Endothelial cell of umbilical vein (primary cell): ENCODE results near the gene SLC6A19. TPM values are rescaled to one million over a fixed set of nuclear protein-coding genes. Genes with fewer than 3 reads are reported as not detected.

Source experiments
- BruUV-seq: library from RNA; stranded (reverse); fragments of 400-500 nt; replicated peaks from 2 replicates; lab custom pipeline; 2021; lab: Mats Ljungman, UMichigan
- CTCF ChIA-PET: fragments of 300-600, 350-600 bp; sonication (Branson Sonifier 250); formaldehyde crosslinking; loops from one replicate; lab custom pipeline; 2021; ENCODE audit warnings: antibody characterized with exemption, inconsistent platforms; lab: Charles Lee
- POLR2A ChIA-PET: fragments of 300-600, 350-600 bp; sonication (Branson Sonifier 250); formaldehyde crosslinking; loops from one replicate; lab custom pipeline; 2021; ENCODE audit warnings: antibody characterized with exemption, inconsistent platforms; lab: Charles Lee
- DNase-seq: peaks from one replicate; pipeline ENCODE4 v3.0.0-alpha.2; 2011; ENCODE audit warnings: low read depth, low spot score
- FAIRE-seq: peaks from 2 replicates; lab custom pipeline; 2011; peaks lifted over from hg19 to GRCh38; lab: Jason Lieb, UNC
- H2AFZ ChIP-seq: 2 replicates; pipeline ENCODE4 v1.6.0; 2012; ENCODE audit warnings: low read depth, low read length, control low read depth, inconsistent platforms
- H3K27ac ChIP-seq: 2 replicates; pipeline ENCODE4 v1.5.1; 2011; ENCODE audit warnings: low read depth, mild to moderate bottlenecking, control low read depth, low read length, moderate library complexity; ENCODE audit not compliant: insufficient read depth
- H3K27me3 ChIP-seq, 2 experiments: 2 replicates each; pipeline versions ENCODE4 v1.6.0 to v1.6.1; 2011; ENCODE audit warnings: low read length in 2 of 2, mixed read lengths in 1 of 2; ENCODE audit not compliant: control insufficient read depth in 2 of 2, insufficient read depth in 2 of 2
- H3K36me3 ChIP-seq, 2 experiments: 2 replicates in 1 of 2; 3 replicates in 1 of 2; pipeline ENCODE4 v1.5.1; 2011; ENCODE audit warnings: low read length in 2 of 2, mild to moderate bottlenecking in 1 of 2, moderate library complexity in 1 of 2; ENCODE audit not compliant: control insufficient read depth in 2 of 2, insufficient read depth in 2 of 2; ENCODE audit errors: extremely low read depth in 1 of 2
- H3K4me1 ChIP-seq: 3 replicates; pipeline ENCODE4 v1.5.1; 2011; ENCODE audit warnings: mild to moderate bottlenecking, low read length; ENCODE audit not compliant: control insufficient read depth, insufficient read depth; ENCODE audit errors: extremely low read depth
- H3K4me2 ChIP-seq: 2 replicates; pipeline ENCODE4 v1.6.1; 2011; ENCODE audit warnings: low read length, control low read depth, mixed read lengths; ENCODE audit not compliant: insufficient read depth
- H3K4me3 ChIP-seq, 3 experiments: fragments of 200-600 bp in 1 of 3; sonication (generic), shearing (Covaris generic) in 1 of 3; replicated peaks in 1 of 3; 2 replicates each; pipeline ENCODE4 v1.5.1; 2011 to 2016; ENCODE audit warnings: control low read depth in 3 of 3, low read length in 3 of 3, mild to moderate bottlenecking in 2 of 3, inconsistent platforms in 1 of 3, low read depth in 1 of 3, moderate library complexity in 1 of 3; ENCODE audit not compliant: insufficient read depth in 1 of 3
- H3K79me2 ChIP-seq: 2 replicates; pipeline ENCODE4 v1.6.0; 2012; ENCODE audit warnings: low read length, inconsistent platforms; ENCODE audit not compliant: control insufficient read depth, insufficient read depth
- H3K9ac ChIP-seq: replicated peaks from 2 replicates; pipeline ENCODE3; 2011; ENCODE audit warnings: low read length, control low read depth; ENCODE audit not compliant: insufficient read depth; ENCODE audit errors: extremely low read depth
- H3K9me1 ChIP-seq: replicated peaks from 3 replicates; pipeline ENCODE4 v1.6.0; 2011; ENCODE audit warnings: mild to moderate bottlenecking, low read length; ENCODE audit not compliant: control insufficient read depth, insufficient read depth; ENCODE audit errors: extremely low read depth
- H3K9me3 ChIP-seq: replicated peaks from 2 replicates; pipeline ENCODE4 v1.5.1; 2012; ENCODE audit warnings: low read length, inconsistent platforms; ENCODE audit not compliant: control insufficient read depth, insufficient read depth
- H4K20me1 ChIP-seq: replicated peaks from 2 replicates; pipeline ENCODE3; 2011; ENCODE audit warnings: mild to moderate bottlenecking, low read length; ENCODE audit not compliant: control insufficient read depth, insufficient read depth; ENCODE audit errors: extremely low read depth
- CTCF ChIP-seq, 2 donors: IDR thresholded peaks; 1 replicate in 1 of 2; 2 replicates in 1 of 2; pipeline ENCODE4 v1.5.1; 2011; ENCODE audit warnings: low read length in 2 of 2, mild to moderate bottlenecking in 2 of 2, moderate library complexity in 2 of 2, control low read depth in 1 of 2, inconsistent platforms in 1 of 2, low read depth in 1 of 2; ENCODE audit not compliant: insufficient read depth in 1 of 2; ENCODE audit errors: extremely low read depth in 1 of 2
- EZH2 ChIP-seq: IDR thresholded peaks from 2 replicates; pipeline ENCODE4 v1.6.1; 2012; ENCODE audit warnings: borderline replicate concordance, low read depth, mild to moderate bottlenecking, moderate library complexity, low read length, inconsistent platforms; ENCODE audit not compliant: severe bottlenecking
- FOS ChIP-seq: IDR thresholded peaks from 2 replicates; pipeline ENCODE4 v1.6.1; 2011; ENCODE audit warnings: mild to moderate bottlenecking, low read length, moderate library complexity, borderline replicate concordance; ENCODE audit not compliant: insufficient read depth
- GATA2 ChIP-seq: IDR thresholded peaks from 2 replicates; pipeline ENCODE4 v1.7.0; 2011; ENCODE audit warnings: low read depth, mild to moderate bottlenecking, moderate library complexity, mixed read lengths, low read length; ENCODE audit not compliant: insufficient read length, insufficient read depth
- JUN ChIP-seq: IDR thresholded peaks from 2 replicates; pipeline ENCODE4 v1.6.1; 2011; ENCODE audit warnings: borderline replicate concordance, low read depth; ENCODE audit not compliant: insufficient read length, insufficient read depth
- MAX ChIP-seq: IDR thresholded peaks from 2 replicates; pipeline ENCODE4 v1.6.1; 2011; ENCODE audit not compliant: insufficient read depth, insufficient read length
- MYC ChIP-seq: IDR thresholded peaks from one replicate; pipeline ENCODE4 v1.6.1; 2011; ENCODE audit warnings: mild to moderate bottlenecking, low read depth, low read length
- POLR2A ChIP-seq: IDR thresholded peaks from 2 replicates; pipeline ENCODE4 v1.6.1; 2012; ENCODE audit warnings: low read depth, mild to moderate bottlenecking, control low read depth, low read length
- POLR2AphosphoS5 ChIP-seq: IDR thresholded peaks from 2 replicates; pipeline ENCODE4 v1.6.1; 2012; ENCODE audit warnings: low read depth, mild to moderate bottlenecking, control low read depth, low read length, moderate library complexity; ENCODE audit not compliant: insufficient read depth
- dilution Hi-C: fragments of 300-500 bp; cut with MboI; formaldehyde crosslinking; loops from one replicate; pipeline ENCODE4 v1.15.0; 2019; ENCODE audit warnings: low sequenced_read_pairs; ENCODE audit not compliant: extremely low pct_ligation_motif_present
- intact Hi-C: fragments of 100-400 bp; cut with micrococcal nuclease; formaldehyde crosslinking; loops from one replicate; pipeline ENCODE4 v1.10.0; 2022
- polyA plus RNA-seq, 4 experiments: library from polyadenylated mRNA; depleted of rRNA in 3 of 4; stranded (reverse) in 3 of 4; unstranded in 1 of 4; fragments of >200 nt; gene quantifications; 2 replicates each; pipeline versions ENCODE4 v1.2.1 to v1.2.3, GENCODE V29; 2011 to 2012; ENCODE audit warnings: missing spikeins in 1 of 4
- total RNA-seq: library from RNA; stranded (reverse); gene quantifications from 2 replicates; pipeline ENCODE4 v1.2.3, GENCODE V29; 2021

SLC6A19 gene
- total and polyA plus RNA-seq, 2 donors (not counting 3 experiments of a cell fraction or from before 2014, with no cell fraction given): not detected

- intact Hi-C loops (no loop called here), dilution Hi-C loops (no loop called here)
- no peak for FAIRE-seq
- POLR2A ChIA-PET: no interaction called here
- Histone ChIP-seq H3K9me3 (no peaks in the 10 kb centered on the region), H3K9ac (no peak overlapping the region), H4K20me1 (no peaks in the 10 kb centered on the region), H2AFZ (no peak overlapping the region), H3K79me2 (no peaks in the 10 kb centered on the region), H3K27me3 (no peaks in the 10 kb centered on the region), H3K4me3 (no peak overlapping the region), H3K27ac (no peak overlapping the region), H3K36me3 (no peaks in the 10 kb centered on the region), H3K4me1 (no peaks in the 10 kb centered on the region), H3K4me2 (no peak overlapping the region), H3K9me1 (no peaks in the 10 kb centered on the region)
- no peak for DNase-seq
- CTCF ChIA-PET: interaction anchor here (1.1 kb wide), 1 partner anchor 14 kb away, joined by 3 read pairs; no protein-coding TSS in a partner anchor
- TF ChIP-seq JUN (no peak), POLR2AphosphoS5 (no peak), POLR2A (no peak), FOS (no peak), EZH2 (no peak), MAX (no peak), CTCF (IDR thresholded peaks at IDR 0.05; ENCODE audit: extremely low read depth in 1 of 2, insufficient read depth in 1 of 2, low read depth in 1 of 2, low read length in 2 of 2) (no peak), MYC (no peak), GATA2 (no peak)
- no TSS peak for BruUV-seq
Observed at GRCh38 chr5:1189269-1189668, 12.1 kb upstream of the SLC6A19 start.
